Measurements from ENCODE around the gene FAM222A. TPM values are rescaled to one million over a fixed set of nuclear protein-coding genes. Genes with fewer than 3 reads are reported as not detected.

The FAM222A gene
- polyA plus RNA-seq, 1 donor from 2014 or later, result 8.5 TPM

- Histone ChIP-seq H3K9me2 (ENCODE audit: insufficient read depth, low read length) (no peaks in the 10 kb centered on the region), H4K20me1 (ENCODE audit: insufficient read depth) (no peaks in the 10 kb centered on the region), H3K27me3 (ENCODE audit: insufficient read depth, low read depth, low read length) (no peaks in the 10 kb centered on the region), H3K27ac (ENCODE audit: low read length) (no peak overlapping the region), H3K36me3 (ENCODE audit: insufficient read depth, low read length) (no peaks in the 10 kb centered on the region), H3K4me3 (ENCODE audit: low read length) (no peak overlapping the region), H3K9ac (ENCODE audit: low read length) (no peak overlapping the region), H3K9me3 (ENCODE audit: low read length) (no peaks in the 10 kb centered on the region), H2AFZ (ENCODE audit: low read depth, low read length) (no peak overlapping the region), H3F3A (ENCODE audit: insufficient read depth, low read length, poor library complexity, severe bottlenecking) (no peaks in the 10 kb centered on the region), H3K4me2 (ENCODE audit: low read length) (no peak overlapping the region), H3K79me2 (replicated peaks; ENCODE audit: insufficient read depth, low read length) (no peaks in the 10 kb centered on the region)
- TF ChIP-seq RAD21 (conservative IDR thresholded peaks at IDR 0.05) (no peak), POLR2AphosphoS5 (IDR thresholded peaks at IDR 0.05) (no peak), EZH2 (IDR thresholded peaks at IDR 0.05; ENCODE audit: borderline replicate concordance, insufficient read depth, low read length, poor library complexity, severe bottlenecking) (no peak), TAF1 (IDR thresholded peaks at IDR 0.05; ENCODE audit: low read depth) (no peak), CTCF (IDR thresholded peaks at IDR 0.05; ENCODE audit: poor library complexity, severe bottlenecking) (no peak), MXI1 (conservative IDR thresholded peaks at IDR 0.05; ENCODE audit: poor library complexity, severe bottlenecking) (no peak), EP300 (conservative IDR thresholded peaks at IDR 0.05; ENCODE audit: poor library complexity, severe bottlenecking) (no peak), REST (IDR thresholded peaks at IDR 0.05; ENCODE audit: borderline replicate concordance) (no peak), SMC3 (conservative IDR thresholded peaks at IDR 0.05; ENCODE audit: poor library complexity) (no peak)
Observed at GRCh38 chr12:109701064-109701463, 12.6 kb upstream of the FAM222A start.

GRCh38 chr12:109702111-109702841, 11.3 kb upstream of the FAM222A start:
- Histone ChIP-seq H4K20me1 (ENCODE audit: insufficient read depth) (no peaks in the 10 kb centered on the region), H3F3A (ENCODE audit: insufficient read depth, low read length, poor library complexity, severe bottlenecking) (no peaks in the 10 kb centered on the region), H3K9me3 (ENCODE audit: low read length) (no peaks in the 10 kb centered on the region), H3K27ac (ENCODE audit: low read length) (no peak overlapping the region), H3K36me3 (ENCODE audit: insufficient read depth, low read length) (no peaks in the 10 kb centered on the region), H3K79me2 (replicated peaks; ENCODE audit: insufficient read depth, low read length) (no peaks in the 10 kb centered on the region), H3K4me2 (ENCODE audit: low read length) (no peak overlapping the region), H3K9me2 (ENCODE audit: insufficient read depth, low read length) (no peaks in the 10 kb centered on the region), H2AFZ (ENCODE audit: low read depth, low read length) (no peak overlapping the region), H3K9ac (ENCODE audit: low read length) (no peak overlapping the region), H3K4me3 (ENCODE audit: low read length) (no peak overlapping the region), H3K27me3 (ENCODE audit: insufficient read depth, low read depth, low read length) (no peaks in the 10 kb centered on the region)
- TF ChIP-seq POLR2AphosphoS5 (IDR thresholded peaks at IDR 0.05) (no peak), REST (IDR thresholded peaks at IDR 0.05; ENCODE audit: borderline replicate concordance) (no peak), RAD21 (conservative IDR thresholded peaks at IDR 0.05) (no peak), EZH2 (IDR thresholded peaks at IDR 0.05; ENCODE audit: borderline replicate concordance, insufficient read depth, low read length, poor library complexity, severe bottlenecking) (no peak), SMC3 (conservative IDR thresholded peaks at IDR 0.05; ENCODE audit: poor library complexity) (no peak), TAF1 (IDR thresholded peaks at IDR 0.05; ENCODE audit: low read depth) (no peak), CTCF (IDR thresholded peaks at IDR 0.05; ENCODE audit: poor library complexity, severe bottlenecking) (no peak), MXI1 (conservative IDR thresholded peaks at IDR 0.05; ENCODE audit: poor library complexity, severe bottlenecking) (no peak), EP300 (conservative IDR thresholded peaks at IDR 0.05; ENCODE audit: poor library complexity, severe bottlenecking) (no peak)

Measured in neural cell (in vitro differentiated cells).